Calu3 (cell line): ENCODE measurements around the gene FGF1. TPM values are rescaled to one million over a fixed set of nuclear protein-coding genes. Genes with fewer than 3 reads are reported as not detected.

Experiments
- BruUV-seq: library from RNA; stranded (reverse); fragments of 400-500 nt; replicated peaks from 2 replicates; lab custom pipeline; 2021; lab: Mats Ljungman, UMichigan
- CTCF ChIA-PET: fragments of 300-600 bp; sonication (Branson Sonifier 250); formaldehyde crosslinking; loops from one replicate; lab custom pipeline; 2022; ENCODE audit warnings: antibody characterized with exemption; lab: Charles Lee
- DNase-seq: peaks from one replicate; pipeline ENCODE4 v3.0.0; 2022
- H3K27ac Mint-ChIP-seq: one replicate; pipeline ENCODE4 v1.8.0; 2022; ENCODE audit warnings: mixed read lengths; ENCODE audit not compliant: unreplicated experiment
- H3K27me3 Mint-ChIP-seq: one replicate; pipeline ENCODE4 v1.8.0; 2022; ENCODE audit warnings: mixed read lengths; ENCODE audit not compliant: unreplicated experiment
- H3K36me3 Mint-ChIP-seq: one replicate; pipeline ENCODE4 v1.8.0; 2022; ENCODE audit warnings: mild to moderate bottlenecking, moderate library complexity, mixed read lengths; ENCODE audit not compliant: insufficient read depth, unreplicated experiment
- H3K4me1 Mint-ChIP-seq: one replicate; pipeline ENCODE4 v1.8.0; 2022; ENCODE audit warnings: mild to moderate bottlenecking, low read depth, mixed read lengths; ENCODE audit not compliant: unreplicated experiment
- H3K4me3 Mint-ChIP-seq: one replicate; pipeline ENCODE4 v1.8.0; 2022; ENCODE audit warnings: mild to moderate bottlenecking, low read depth, moderate library complexity, mixed read lengths; ENCODE audit not compliant: unreplicated experiment
- H3K9me3 Mint-ChIP-seq: one replicate; pipeline ENCODE4 v1.8.0; 2022; ENCODE audit warnings: low read depth, mixed read lengths; ENCODE audit not compliant: unreplicated experiment
- CTCF ChIP-seq: fragments of 200-600 bp; IDR thresholded peaks from one replicate; pipeline ENCODE4 v1.8.0; 2022; ENCODE audit warnings: antibody characterized with exemption; ENCODE audit not compliant: unreplicated experiment
- intact Hi-C: fragments of 100-400 bp; cut with micrococcal nuclease; formaldehyde crosslinking; loops from one replicate; pipeline ENCODE4 v1.10.0; 2022; ENCODE audit not compliant: unreplicated experiment
- total RNA-seq: library from RNA; stranded (reverse); gene quantifications from 2 replicates; pipeline ENCODE4 v1.2.3, GENCODE V29; 2022

FGF1 gene
- total RNA-seq, 1 experiment from 2014 or later = not detected

GRCh38 chr5:142688281-142688989 is 2.5 kb upstream of the FGF1 start:
- Mint-ChIP-seq H3K27me3 (no peaks in the 10 kb centered on the region), H3K9me3 (no peaks in the 10 kb centered on the region), H3K4me3 (no peak overlapping the region), H3K27ac (no peak overlapping the region), H3K36me3 (no peaks in the 10 kb centered on the region), H3K4me1 (peaks cover 20% of the 10 kb centered on the region)
- intact Hi-C loops = no loop called here
- CTCF ChIA-PET = interaction anchor here (0.7 to 1.1 kb wide), 2 partner anchors 10 to 32 kb away, joined by 3 read pairs; no protein-coding TSS in a partner anchor
- no peak for TF ChIP-seq CTCF
- DNase-seq = no peak
- BruUV-seq = no TSS peak

- no peaks in the 10 kb centered on the region for H3K9me3 Mint-ChIP-seq
- no peak overlapping the region for H3K27ac Mint-ChIP-seq
- BruUV-seq = no TSS peak
- no peak for TF ChIP-seq CTCF
- CTCF ChIA-PET = interaction anchor here (0.9 kb wide), 1 partner anchor 26 kb away, joined by 4 read pairs; no protein-coding TSS in a partner anchor
- peaks cover 29% of the 10 kb centered on the region for H3K4me1 Mint-ChIP-seq
- no peaks in the 10 kb centered on the region for H3K27me3 Mint-ChIP-seq
- no peak for DNase-seq
- intact Hi-C loops = no loop called here
- no peak overlapping the region for H3K4me3 Mint-ChIP-seq
- no peaks in the 10 kb centered on the region for H3K36me3 Mint-ChIP-seq
Measured at GRCh38 chr5:142686968-142687367, 1.1 kb upstream of the FGF1 start.

GRCh38 chr5:142686210-142686734 is 382 bp upstream of the FGF1 start:
- Mint-ChIP-seq H3K9me3 (no peaks in the 10 kb centered on the region), H3K27ac (no peak overlapping the region), H3K27me3 (no peaks in the 10 kb centered on the region), H3K4me3 (no peak overlapping the region), H3K4me1 (peaks cover 35% of the 10 kb centered on the region), H3K36me3 (no peaks in the 10 kb centered on the region)
- no TSS peak for BruUV-seq
- DNase-seq = no peak
- no peak for TF ChIP-seq CTCF
- intact Hi-C loops = no loop called here
- CTCF ChIA-PET = interaction anchor here (0.5 to 0.9 kb wide), 3 partner anchors 9 to 38 kb away, joined by 3 to 4 read pairs (median 4); no protein-coding TSS in a partner anchor

GRCh38 chr5:142684508-142685041 is 1.3 kb downstream of the FGF1 start:
- H3K4me1 Mint-ChIP-seq = peaks cover 44% of the 10 kb centered on the region
- H3K4me3 Mint-ChIP-seq = no peak overlapping the region
- TF ChIP-seq CTCF = no peak
- BruUV-seq = no TSS peak
- no peak overlapping the region for H3K27ac Mint-ChIP-seq
- no peaks in the 10 kb centered on the region for H3K27me3 Mint-ChIP-seq
- H3K36me3 Mint-ChIP-seq = no peaks in the 10 kb centered on the region
- H3K9me3 Mint-ChIP-seq = no peaks in the 10 kb centered on the region
- CTCF ChIA-PET = interaction anchor here (1.1 kb wide), 1 partner anchor 29 kb away, joined by 4 read pairs; no protein-coding TSS in a partner anchor
- intact Hi-C loops = no loop called here
- DNase-seq = no peak
